HepG2 (cell line): ENCODE results near the gene TFF2. TPM values are rescaled to one million over a fixed set of nuclear protein-coding genes. Genes with fewer than 3 reads are reported as not detected.

Source experiments
- ATF4 ChIP-seq, 2 experiments: fragments of 450-650 bp in 1 of 2; sonication (generic) in 1 of 2; formaldehyde crosslinking; IDR thresholded peaks; 2 replicates each; pipeline versions ENCODE4 v1.5.0 to v1.8.0; 2020 to 2022; ENCODE audit warnings: mild to moderate bottlenecking in 1 of 2, missing genetic modification reagents in 1 of 2
- CBFB ChIP-seq: sonication (generic); formaldehyde crosslinking; IDR thresholded peaks from 2 replicates; pipeline ENCODE4 v1.4.0; 2020; ENCODE audit warnings: missing genetic modification reagents
- CREBL2 ChIP-seq: sonication (generic); formaldehyde crosslinking; IDR thresholded peaks from 2 replicates; pipeline ENCODE4 v1.8.1; 2023; ENCODE audit warnings: missing genetic modification reagents, mild to moderate bottlenecking, borderline replicate concordance
- DPF2 ChIP-seq: sonication (generic); formaldehyde crosslinking; IDR thresholded peaks from 2 replicates; pipeline ENCODE4 v1.4.0; 2020; ENCODE audit warnings: mild to moderate bottlenecking, low read depth, missing genetic modification reagents, borderline replicate concordance
- FOXC1 ChIP-seq: sonication (generic); formaldehyde crosslinking; IDR thresholded peaks from 2 replicates; pipeline ENCODE4 v1.8.0; 2022; ENCODE audit warnings: mild to moderate bottlenecking, missing genetic modification reagents, borderline replicate concordance
- FOXP1 ChIP-seq, 2 experiments: fragments of 450-650 bp in 1 of 2; IDR thresholded peaks; 2 replicates each; pipeline ENCODE4 v1.6.1; 2017 to 2018; ENCODE audit warnings: antibody characterized with exemption in 1 of 2
- KAT7 ChIP-seq: IDR thresholded peaks from 2 replicates; pipeline ENCODE4 v1.6.1; 2018; ENCODE audit warnings: borderline replicate concordance, missing compliant biosample characterization
- MAF1 ChIP-seq: sonication (generic); formaldehyde crosslinking; IDR thresholded peaks from 2 replicates; pipeline ENCODE4 v1.5.0; 2020; ENCODE audit warnings: missing genetic modification reagents, borderline replicate concordance
- MED8 ChIP-seq: sonication (generic); formaldehyde crosslinking; IDR thresholded peaks from 2 replicates; pipeline ENCODE4 v1.8.1; 2023; ENCODE audit warnings: mild to moderate bottlenecking, missing genetic modification reagents; ENCODE audit not compliant: insufficient replicate concordance
- MLLT10 ChIP-seq: sonication (generic); formaldehyde crosslinking; IDR thresholded peaks from 2 replicates; pipeline ENCODE4 v1.4.0; 2020; ENCODE audit warnings: missing genetic modification reagents
- NCOA5 ChIP-seq: sonication (generic); formaldehyde crosslinking; IDR thresholded peaks from 2 replicates; pipeline ENCODE4 v1.4.0; 2020; ENCODE audit warnings: missing genetic modification reagents
- NFIC ChIP-seq: IDR thresholded peaks from 2 replicates; pipeline ENCODE4 v1.6.1; 2012; ENCODE audit warnings: mild to moderate bottlenecking, low read length, inconsistent platforms
- POLR2AphosphoS5 ChIP-seq: IDR thresholded peaks from 2 replicates; pipeline ENCODE4 v1.6.1; 2012; ENCODE audit warnings: low read depth, low read length
- RBM39 ChIP-seq: fragments of 200-400 bp; formaldehyde crosslinking; IDR thresholded peaks from one replicate; pipeline ENCODE4 v1.6.1; 2018; ENCODE audit warnings: antibody characterized with exemption, mild to moderate bottlenecking, low read depth, low read length; ENCODE audit not compliant: poor library complexity, severe bottlenecking
- RFXAP ChIP-seq: sonication (generic); formaldehyde crosslinking; IDR thresholded peaks from 2 replicates; pipeline ENCODE4 v1.4.0; 2020; ENCODE audit warnings: missing genetic modification reagents, borderline replicate concordance
- SRF ChIP-seq: IDR thresholded peaks from 2 replicates; pipeline ENCODE4 v1.6.1; 2011; ENCODE audit warnings: mild to moderate bottlenecking, low read depth, low read length, moderate library complexity
- SYNCRIP ChIP-seq: fragments of 200-400 bp; formaldehyde crosslinking; IDR thresholded peaks from 2 replicates; pipeline ENCODE4 v1.6.1; 2018; ENCODE audit warnings: mild to moderate bottlenecking, low read depth, low read length; ENCODE audit not compliant: insufficient read depth
- TFDP2 ChIP-seq: sonication (generic); formaldehyde crosslinking; IDR thresholded peaks from 2 replicates; pipeline ENCODE4 v1.4.0; 2020; ENCODE audit warnings: missing genetic modification reagents
- ZIK1 ChIP-seq: sonication (generic); formaldehyde crosslinking; IDR thresholded peaks from 2 replicates; pipeline ENCODE4 v1.5.0; 2020; ENCODE audit warnings: mild to moderate bottlenecking, low read depth, missing genetic modification reagents, borderline replicate concordance
- ZNF331 ChIP-seq: sonication (generic); formaldehyde crosslinking; IDR thresholded peaks from 2 replicates; pipeline ENCODE4 v1.4.0; 2020; ENCODE audit warnings: missing genetic modification reagents
- ZNF691 ChIP-seq: sonication (generic); formaldehyde crosslinking; IDR thresholded peaks from 2 replicates; pipeline ENCODE4 v1.4.0; 2020; ENCODE audit warnings: missing genetic modification reagents, low read depth, mild to moderate bottlenecking, borderline replicate concordance
- ZXDC ChIP-seq: sonication (generic); formaldehyde crosslinking; IDR thresholded peaks from 2 replicates; pipeline ENCODE4 v1.5.0; 2020; ENCODE audit warnings: mild to moderate bottlenecking, missing genetic modification reagents
- polyA plus RNA-seq, 8 experiments: library from polyadenylated mRNA; depleted of rRNA in 3 of 8; stranded (reverse) in 7 of 8; unstranded in 1 of 8; fragments of >200 nt; fragmentation: Illumina TruSeq in 4 of 8; extraction: Trizol in 4 of 8; gene quantifications; 2 replicates each; pipeline versions ENCODE4 v1.2.1 to v1.2.3, GENCODE V29; 2011 to 2016; ENCODE audit warnings: low read depth in 4 of 8, missing spikeins in 1 of 8, mixed read lengths in 1 of 8; ENCODE audit not compliant: insufficient read depth in 1 of 8
- total RNA-seq, 5 experiments: library from RNA; depleted of rRNA; stranded (reverse); fragments of >200 nt; fragmentation: Illumina TruSeq; extraction: Trizol; gene quantifications; 2 replicates each; pipeline ENCODE4 v1.2.3, GENCODE V29; 2016; ENCODE audit warnings: low read depth in 1 of 5
- TF ChIP-seq, protein P1 (sequence below): sonication (generic); formaldehyde crosslinking; IDR thresholded peaks from 2 replicates; pipeline ENCODE4 v1.4.0; 2020; ENCODE audit warnings: missing genetic modification reagents, borderline replicate concordance

Gene TFF2
- total and polyA plus RNA-seq, 2 of the 13 experiments (the other 11 are each of a cell fraction or from before 2014, with no cell fraction given) = 1.5 TPM; not detected in 1

GRCh38 chr21:42386034-42386591 lies 35.3 kb upstream of the TFF2 start (continued):
- TF ChIP-seq CREBL2 (CRISPR knock-in tag) = no peak
- peak; percentile 43; the same call in 1 of the 2 replicates for TF ChIP-seq FOXC1 (CRISPR knock-in tag)
- TF ChIP-seq RBM39 = no peak
- peak; percentile 71 for TF ChIP-seq CBFB (CRISPR knock-in tag)
- no peak for TF ChIP-seq KAT7 (CRISPR knock-in tag)
- TF ChIP-seq TFDP2 (CRISPR knock-in tag) = no peak
- TF ChIP-seq DPF2 (CRISPR knock-in tag) = peak; percentile 93
- peak; percentile 93 for TF ChIP-seq ZNF331
- no peak for TF ChIP-seq ZIK1 (CRISPR knock-in tag)
- TF ChIP-seq ATF4 (CRISPR knock-in tag; IDR thresholded peaks at IDR 0.05) = peak in 1 of 2 experiments; percentile 93; a peak in 2 of 4 replicates
- no peak for TF ChIP-seq MAF1
- TF ChIP-seq SRF = no peak
- peak; percentile 79 for TF ChIP-seq NFIC
- TF ChIP-seq NCOA5 = no peak
- TF ChIP-seq MED8 (CRISPR knock-in tag) = no peak
- TF ChIP-seq RFXAP (CRISPR knock-in tag) = peak; percentile 51; the same call in 1 of the 2 replicates
- TF ChIP-seq POLR2AphosphoS5 = no peak
- no peak for TF ChIP-seq MLLT10
- peak; percentile 25; the same call in 1 of the 2 replicates for TF ChIP-seq FOXP1 (IDR thresholded peaks at IDR 0.05)
- TF ChIP-seq FOXP1 (CRISPR knock-in tag; IDR thresholded peaks at IDR 0.05) = peak; percentile 93
- TF ChIP-seq ZXDC (CRISPR knock-in tag) = no peak
- TF ChIP-seq, protein P1, sequence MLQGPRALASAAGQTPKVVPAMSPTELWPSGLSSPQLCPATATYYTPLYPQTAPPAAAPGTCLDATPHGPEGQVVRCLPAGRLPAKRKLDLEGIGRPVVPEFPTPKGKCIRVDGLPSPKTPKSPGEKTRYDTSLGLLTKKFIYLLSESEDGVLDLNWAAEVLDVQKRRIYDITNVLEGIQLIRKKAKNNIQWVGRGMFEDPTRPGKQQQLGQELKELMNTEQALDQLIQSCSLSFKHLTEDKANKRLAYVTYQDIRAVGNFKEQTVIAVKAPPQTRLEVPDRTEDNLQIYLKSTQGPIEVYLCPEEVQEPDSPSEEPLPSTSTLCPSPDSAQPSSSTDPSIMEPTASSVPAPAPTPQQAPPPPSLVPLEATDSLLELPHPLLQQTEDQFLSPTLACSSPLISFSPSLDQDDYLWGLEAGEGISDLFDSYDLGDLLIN = no peak
- no peak for TF ChIP-seq ZNF691 (CRISPR knock-in tag)
- no peak for TF ChIP-seq SYNCRIP
